HG03097 (cell line): Measurements from ENCODE around the gene GCN1.
A peak's percentile ranks its signal among the peaks of the same experiment; 100 is the strongest.
"Not testable (repeated sequence)": the region's sequence is repeated elsewhere in the genome, so short reads cannot be mapped to it uniquely, and the experiment has no call there.

Source experiments
- ATAC-seq: cut with Tn5 transposase; IDR thresholded peaks from one replicate; pipeline ENCODE4 v1.9.1; 2021; ENCODE audit not compliant: unreplicated experiment, low FRiP score

Gene GCN1

GRCh38 chr12:120215357-120215735 lies 20.8 kb upstream of the GCN1 start:
- no peak for ATAC-seq

GRCh38 chr12:120214626-120215356 lies 20.3 kb upstream of the GCN1 start:
- no peak for ATAC-seq

GRCh38 chr12:120213758-120214157 lies 19.2 kb upstream of the GCN1 start:
- no peak for ATAC-seq

GRCh38 chr12:120213182-120213581 lies 18.7 kb upstream of the GCN1 start:
- ATAC-seq, result not testable (repeated sequence)

- no peak for ATAC-seq
These were observed 17.8 kb upstream of the GCN1 start for GRCh38 chr12:120212301-120212700.

- ATAC-seq, result no peak
These were observed 17.4 kb upstream of the GCN1 start for GRCh38 chr12:120211904-120212283.

GRCh38 chr12:120211243-120211903 lies 16.9 kb upstream of the GCN1 start:
- no peak for ATAC-seq

GRCh38 chr12:120209851-120210250 lies 15.3 kb upstream of the GCN1 start:
- ATAC-seq, result no peak

GRCh38 chr12:120207227-120207626 lies 12.7 kb upstream of the GCN1 start:
- no peak for ATAC-seq

- ATAC-seq, result not testable (repeated sequence)
These were observed 12.3 kb upstream of the GCN1 start for GRCh38 chr12:120206781-120207180.

- no peak for ATAC-seq
These were observed 11.7 kb upstream of the GCN1 start for GRCh38 chr12:120206228-120206627.

GRCh38 chr12:120204171-120204570 lies 9.7 kb upstream of the GCN1 start:
- no peak for ATAC-seq

- ATAC-seq, result no peak
These were observed 5.9 kb upstream of the GCN1 start for GRCh38 chr12:120200364-120200800.

- no peak for ATAC-seq
These were observed 5.2 kb upstream of the GCN1 start for GRCh38 chr12:120199595-120200306.

- no peak for ATAC-seq
These were observed 4.5 kb upstream of the GCN1 start for GRCh38 chr12:120199025-120199424.

GRCh38 chr12:120197542-120197887 lies 3.0 kb upstream of the GCN1 start:
- ATAC-seq, result no peak

- ATAC-seq, result not testable (repeated sequence)
These were observed 2.5 kb upstream of the GCN1 start for GRCh38 chr12:120196817-120197541.

- no peak for ATAC-seq
These were observed 1.8 kb upstream of the GCN1 start for GRCh38 chr12:120196363-120196762.

- peak; percentile 12 for ATAC-seq
These were observed 335 bp downstream of the GCN1 start for GRCh38 chr12:120194226-120194533.

- not testable (repeated sequence) for ATAC-seq
These were observed 1.2 kb downstream of the GCN1 start for GRCh38 chr12:120193286-120193685.

GRCh38 chr12:120190985-120191480 lies 3.5 kb downstream of the GCN1 start:
- no peak for ATAC-seq
